Ishikawa (cell line): ENCODE measurements around the gene ABT1.

Experiments
- CEBPB ChIP-seq: IDR thresholded peaks from 2 replicates; pipeline ENCODE4 v1.6.1; 2012
- CREB1 ChIP-seq: IDR thresholded peaks from 2 replicates; pipeline ENCODE4 v1.6.1; 2012; ENCODE audit warnings: low read depth
- EGR1 ChIP-seq: IDR thresholded peaks from 2 replicates; pipeline ENCODE4 v1.6.1; 2012
- EP300 ChIP-seq: IDR thresholded peaks from 2 replicates; pipeline ENCODE4 v1.6.1; 2012; ENCODE audit warnings: borderline replicate concordance
- FOXM1 ChIP-seq: IDR thresholded peaks from 2 replicates; pipeline ENCODE4 v1.6.1; 2012; ENCODE audit warnings: low read depth, borderline replicate concordance
- NFIC ChIP-seq: IDR thresholded peaks from 2 replicates; pipeline ENCODE4 v1.6.1; 2012
- RAD21 ChIP-seq: IDR thresholded peaks from 2 replicates; pipeline ENCODE4 v1.6.1; 2012; ENCODE audit warnings: low read depth
- TAF1 ChIP-seq: IDR thresholded peaks from 2 replicates; pipeline ENCODE4 v1.6.1; 2012; ENCODE audit warnings: low read depth, mild to moderate bottlenecking
- TCF12 ChIP-seq: IDR thresholded peaks from 2 replicates; pipeline ENCODE4 v1.6.1; 2012; ENCODE audit warnings: low read depth
- TEAD4 ChIP-seq: IDR thresholded peaks from 2 replicates; pipeline ENCODE4 v1.6.1; 2012
- YY1 ChIP-seq: IDR thresholded peaks from 2 replicates; pipeline ENCODE4 v1.6.1; 2012; ENCODE audit warnings: low read depth
- ZBTB7A ChIP-seq: IDR thresholded peaks from 2 replicates; pipeline ENCODE4 v1.6.1; 2012; ENCODE audit warnings: low read depth
- TF ChIP-seq, protein P1 (sequence below): IDR thresholded peaks from 2 replicates; pipeline ENCODE4 v1.6.1; 2012
- TF ChIP-seq, protein P2 (sequence below): IDR thresholded peaks from 2 replicates; pipeline ENCODE4 v1.6.1; 2012; ENCODE audit warnings: low read depth, mild to moderate bottlenecking
- TF ChIP-seq, protein P3 (sequence below): IDR thresholded peaks from 2 replicates; pipeline ENCODE4 v1.6.1; 2012

The ABT1 gene

DNA sequence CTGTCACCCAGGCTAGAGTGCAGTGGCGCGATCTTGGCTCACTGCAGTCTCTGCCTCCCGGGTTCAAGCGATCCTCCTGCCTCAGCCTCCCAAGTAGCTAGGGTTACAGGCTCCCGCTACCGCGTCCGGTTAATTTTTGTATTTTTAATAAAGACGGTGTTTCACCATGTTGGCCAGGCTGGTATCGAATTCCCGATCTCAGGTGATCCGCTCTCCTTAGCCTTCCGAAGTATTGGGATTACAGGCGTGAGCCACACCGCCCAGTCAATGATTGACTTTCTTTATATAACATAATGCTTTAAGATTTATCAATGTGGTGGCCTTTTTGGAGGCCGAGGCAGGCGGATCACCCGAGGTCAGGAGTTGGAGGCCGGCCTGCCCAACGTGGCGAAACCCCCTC, 7.8 kb upstream of the ABT1 start:
- TF ChIP-seq EP300 (no peak), NFIC (no peak), ZBTB7A (no peak), TCF12 (no peak), FOXM1 (no peak), CREB1 (no peak), YY1 (no peak), TEAD4 (no peak), RAD21 (no peak), CEBPB (no peak), EGR1 (no peak), TAF1 (no peak)
- TF ChIP-seq, protein P1, sequence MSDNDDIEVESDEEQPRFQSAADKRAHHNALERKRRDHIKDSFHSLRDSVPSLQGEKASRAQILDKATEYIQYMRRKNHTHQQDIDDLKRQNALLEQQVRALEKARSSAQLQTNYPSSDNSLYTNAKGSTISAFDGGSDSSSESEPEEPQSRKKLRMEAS, result no peak
- TF ChIP-seq, protein P2, sequence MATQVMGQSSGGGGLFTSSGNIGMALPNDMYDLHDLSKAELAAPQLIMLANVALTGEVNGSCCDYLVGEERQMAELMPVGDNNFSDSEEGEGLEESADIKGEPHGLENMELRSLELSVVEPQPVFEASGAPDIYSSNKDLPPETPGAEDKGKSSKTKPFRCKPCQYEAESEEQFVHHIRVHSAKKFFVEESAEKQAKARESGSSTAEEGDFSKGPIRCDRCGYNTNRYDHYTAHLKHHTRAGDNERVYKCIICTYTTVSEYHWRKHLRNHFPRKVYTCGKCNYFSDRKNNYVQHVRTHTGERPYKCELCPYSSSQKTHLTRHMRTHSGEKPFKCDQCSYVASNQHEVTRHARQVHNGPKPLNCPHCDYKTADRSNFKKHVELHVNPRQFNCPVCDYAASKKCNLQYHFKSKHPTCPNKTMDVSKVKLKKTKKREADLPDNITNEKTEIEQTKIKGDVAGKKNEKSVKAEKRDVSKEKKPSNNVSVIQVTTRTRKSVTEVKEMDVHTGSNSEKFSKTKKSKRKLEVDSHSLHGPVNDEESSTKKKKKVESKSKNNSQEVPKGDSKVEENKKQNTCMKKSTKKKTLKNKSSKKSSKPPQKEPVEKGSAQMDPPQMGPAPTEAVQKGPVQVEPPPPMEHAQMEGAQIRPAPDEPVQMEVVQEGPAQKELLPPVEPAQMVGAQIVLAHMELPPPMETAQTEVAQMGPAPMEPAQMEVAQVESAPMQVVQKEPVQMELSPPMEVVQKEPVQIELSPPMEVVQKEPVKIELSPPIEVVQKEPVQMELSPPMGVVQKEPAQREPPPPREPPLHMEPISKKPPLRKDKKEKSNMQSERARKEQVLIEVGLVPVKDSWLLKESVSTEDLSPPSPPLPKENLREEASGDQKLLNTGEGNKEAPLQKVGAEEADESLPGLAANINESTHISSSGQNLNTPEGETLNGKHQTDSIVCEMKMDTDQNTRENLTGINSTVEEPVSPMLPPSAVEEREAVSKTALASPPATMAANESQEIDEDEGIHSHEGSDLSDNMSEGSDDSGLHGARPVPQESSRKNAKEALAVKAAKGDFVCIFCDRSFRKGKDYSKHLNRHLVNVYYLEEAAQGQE, result no peak
- TF ChIP-seq, protein P3, sequence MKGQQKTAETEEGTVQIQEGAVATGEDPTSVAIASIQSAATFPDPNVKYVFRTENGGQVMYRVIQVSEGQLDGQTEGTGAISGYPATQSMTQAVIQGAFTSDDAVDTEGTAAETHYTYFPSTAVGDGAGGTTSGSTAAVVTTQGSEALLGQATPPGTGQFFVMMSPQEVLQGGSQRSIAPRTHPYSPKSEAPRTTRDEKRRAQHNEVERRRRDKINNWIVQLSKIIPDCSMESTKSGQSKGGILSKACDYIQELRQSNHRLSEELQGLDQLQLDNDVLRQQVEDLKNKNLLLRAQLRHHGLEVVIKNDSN, result no peak

GRCh38 chr6:26592649-26593048, 4.1 kb upstream of the ABT1 start:
- no peak for TF ChIP-seq TAF1
- TF ChIP-seq, protein P1, result no peak
- TF ChIP-seq EGR1, result no peak
- TF ChIP-seq EP300, result no peak
- TF ChIP-seq, protein P3, result no peak
- TF ChIP-seq RAD21, result no peak
- TF ChIP-seq TEAD4, result no peak
- no peak for TF ChIP-seq CREB1
- TF ChIP-seq CEBPB, result no peak
- no peak for TF ChIP-seq FOXM1
- TF ChIP-seq YY1, result no peak
- no peak for TF ChIP-seq ZBTB7A
- no peak for TF ChIP-seq NFIC
- no peak for TF ChIP-seq TCF12
- TF ChIP-seq, protein P2, result no peak

DNA sequence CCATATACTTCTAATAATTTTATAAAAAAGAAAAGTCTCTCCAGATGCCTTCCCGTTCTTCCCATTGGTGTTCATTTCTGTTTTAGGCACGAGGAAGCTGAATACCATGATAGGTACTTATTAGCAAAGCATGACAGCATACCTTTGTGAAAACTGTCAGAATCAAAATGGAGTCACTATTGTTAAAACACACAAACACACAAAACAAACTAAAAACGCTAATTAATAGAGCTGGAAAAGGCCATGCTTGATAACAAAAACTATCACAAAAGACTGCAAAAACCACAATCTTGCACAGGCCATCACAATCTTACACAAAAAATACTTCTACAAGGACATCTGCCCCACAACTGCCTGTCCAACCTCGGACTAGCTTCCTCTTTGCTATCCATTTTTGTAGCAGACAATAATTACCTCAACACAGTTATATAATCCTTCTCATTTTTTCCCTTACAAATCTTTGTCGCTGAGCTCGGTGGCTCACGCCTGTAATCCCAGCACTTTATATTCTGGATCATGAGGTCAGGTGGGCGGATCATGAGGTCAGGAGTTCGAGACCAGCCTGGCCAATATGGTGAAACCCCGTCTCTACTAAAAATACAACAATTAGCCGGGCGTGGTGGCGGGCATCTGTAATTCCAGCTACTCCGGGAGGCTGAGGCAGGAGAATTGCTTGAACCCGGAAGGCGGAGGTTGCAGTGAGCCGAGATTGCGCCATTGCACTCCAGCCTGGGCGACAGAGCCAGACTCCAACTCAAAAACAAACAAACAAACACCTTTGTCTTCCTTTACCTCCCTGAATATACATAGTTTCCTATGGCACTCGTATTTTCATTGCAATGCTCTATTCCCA, 3.2 kb upstream of the ABT1 start:
- no peak for TF ChIP-seq FOXM1
- TF ChIP-seq, protein P1, result no peak
- no peak for TF ChIP-seq TEAD4
- TF ChIP-seq, protein P2, result no peak
- TF ChIP-seq NFIC, result no peak
- no peak for TF ChIP-seq TAF1
- TF ChIP-seq EP300, result no peak
- no peak for TF ChIP-seq YY1
- TF ChIP-seq, protein P3, result no peak
- no peak for TF ChIP-seq CEBPB
- TF ChIP-seq TCF12, result no peak
